Progenitor cell of endocrine pancreas (in vitro differentiated cells): ENCODE data around the gene PLEKHG5. TPM values are rescaled to one million over a fixed set of nuclear protein-coding genes. Genes with fewer than 3 reads are reported as not detected.
"Not testable (repeated sequence)": the region's sequence is repeated elsewhere in the genome, so short reads cannot be mapped to it uniquely, and the experiment has no call there.

ENCODE experiments used
- DNase-seq: peaks from one replicate; pipeline ENCODE4 v3.0.0; 2021; ENCODE audit warnings: low spot score; ENCODE audit not compliant: unreplicated experiment
- H3K27ac Mint-ChIP-seq: 2 replicates; pipeline ENCODE4 v1.8.0; 2021; ENCODE audit warnings: mild to moderate bottlenecking, moderate library complexity, mixed read lengths
- H3K27me3 Mint-ChIP-seq: 2 replicates; pipeline ENCODE4 v1.8.0; 2021; ENCODE audit warnings: mixed read lengths
- H3K36me3 Mint-ChIP-seq: 2 replicates; pipeline ENCODE4 v1.8.0; 2022; ENCODE audit warnings: mixed read lengths; ENCODE audit not compliant: insufficient read depth
- H3K4me1 Mint-ChIP-seq: 2 replicates; pipeline ENCODE4 v1.8.0; 2021; ENCODE audit warnings: low read depth, mixed read lengths
- H3K4me3 Mint-ChIP-seq: 2 replicates; pipeline ENCODE4 v1.8.0; 2021; ENCODE audit warnings: low read depth, mild to moderate bottlenecking, moderate library complexity, mixed read lengths
- H3K9me3 Mint-ChIP-seq: 2 replicates; pipeline ENCODE4 v1.8.0; 2021; ENCODE audit warnings: low read depth, mixed read lengths
- CTCF ChIP-seq: fragments of 200-600 bp; sonication (generic); IDR thresholded peaks from one replicate; pipeline ENCODE4 v1.5.0; 2021; ENCODE audit warnings: antibody characterized with exemption, mild to moderate bottlenecking; ENCODE audit not compliant: unreplicated experiment
- total RNA-seq: library from RNA; stranded (reverse); gene quantifications from 2 replicates; pipeline ENCODE4 v1.2.1, GENCODE V29; 2021

PLEKHG5 gene
- total RNA-seq, 1 donor from 2014 or later = 77.0 TPM

- Mint-ChIP-seq H3K4me3 (peak overlapping the region; percentile 54), H3K36me3 (peaks cover 8% of the 10 kb centered on the region), H3K4me1 (peaks cover 19% of the 10 kb centered on the region), H3K27me3 (peaks cover 10% of the 10 kb centered on the region), H3K27ac (peak overlapping the region; percentile 45), H3K9me3 (no peaks in the 10 kb centered on the region)
- no peak for TF ChIP-seq CTCF
- no peak for DNase-seq
Measured at GRCh38 chr1:6450943-6451373, 40.5 kb downstream of the PLEKHG5 start.

- not testable (repeated sequence) for H3K36me3 Mint-ChIP-seq, H3K9me3 Mint-ChIP-seq, DNase-seq, H3K27ac Mint-ChIP-seq
- Mint-ChIP-seq H3K4me3 (peak overlapping the region; percentile 54), H3K4me1 (peaks cover 19% of the 10 kb centered on the region), H3K27me3 (peaks cover 10% of the 10 kb centered on the region)
Measured at GRCh38 chr1:6450486-6450885, 41.0 kb downstream of the PLEKHG5 start.

GRCh38 chr1:6450005-6450450 is 41.4 kb downstream of the PLEKHG5 start:
- Mint-ChIP-seq H3K4me1 (peaks cover 21% of the 10 kb centered on the region), H3K27ac (no peak overlapping the region), H3K36me3 (peaks cover 6% of the 10 kb centered on the region), H3K27me3 (peaks cover 11% of the 10 kb centered on the region), H3K9me3 (no peaks in the 10 kb centered on the region), H3K4me3 (no peak overlapping the region)
- no peak for DNase-seq
- no peak for TF ChIP-seq CTCF

- DNase-seq = peak; percentile 42
- peaks cover 14% of the 10 kb centered on the region for H3K27me3 Mint-ChIP-seq
Measured at GRCh38 chr1:6448749-6449631, 42.5 kb downstream of the PLEKHG5 start.

GRCh38 chr1:6447818-6448748 is 43.4 kb downstream of the PLEKHG5 start:
- Mint-ChIP-seq H3K27ac (peak overlapping the region; percentile 87), H3K9me3 (no peaks in the 10 kb centered on the region), H3K36me3 (peaks cover under 1% of the 10 kb centered on the region), H3K4me1 (peaks cover 24% of the 10 kb centered on the region), H3K4me3 (peak overlapping the region; percentile 72), H3K27me3 (peaks cover 9% of the 10 kb centered on the region)
- no peak for TF ChIP-seq CTCF
- DNase-seq = peak; percentile 85

More at GRCh38 chr1:6448749-6449631, 42.5 kb downstream of the PLEKHG5 start:
- TF ChIP-seq CTCF = no peak
- peaks cover 24% of the 10 kb centered on the region for H3K4me1 Mint-ChIP-seq
- H3K36me3 Mint-ChIP-seq = peaks cover 6% of the 10 kb centered on the region
- no peaks in the 10 kb centered on the region for H3K9me3 Mint-ChIP-seq
- H3K4me3 Mint-ChIP-seq = peak overlapping the region; percentile 59
- peak overlapping the region; percentile 27 for H3K27ac Mint-ChIP-seq
